Heart left ventricle (tissue), 16 donors: ENCODE data around the gene EXOC2. TPM values are rescaled to one million over a fixed set of nuclear protein-coding genes. Genes with fewer than 3 reads are reported as not detected.

Source experiments
- ATAC-seq, 4 donors: fragments of 200-7000 bp; cut with Tn5 transposase; one replicate each; pipeline ENCODE4 v1.9.1; 2020 to 2022; ENCODE audit warnings: moderate library complexity in 4 of 4, mild to moderate bottlenecking in 3 of 4, moderate number of reproducible peaks in 1 of 4
- DNase-seq, 5 donors: peaks; one replicate each; pipeline ENCODE4 v3.0.0-alpha.2; 2020
- H3K27ac ChIP-seq, 12 donors: fragments of 200-600 bp; sonication (generic) in 4 of 12; one replicate each; pipeline versions ENCODE4 v1.5.0 to v1.8.0; 2016 to 2022; ENCODE audit warnings: mild to moderate bottlenecking in 2 of 12
- H3K27me3 ChIP-seq, 9 donors: fragments of 200-600 bp; sonication (generic) in 2 of 9; one replicate each; pipeline versions ENCODE4 v1.5.1 to v1.8.0; 2016 to 2022; ENCODE audit warnings: mild to moderate bottlenecking in 3 of 9
- H3K36me3 ChIP-seq, 9 donors: fragments of 200-600 bp; sonication (generic) in 2 of 9; one replicate each; pipeline versions ENCODE4 v1.5.0 to v1.8.0; 2018 to 2022; ENCODE audit warnings: mild to moderate bottlenecking in 2 of 9
- H3K4me1 ChIP-seq, 12 donors: fragments of 200-600 bp; sonication (generic) in 4 of 12; one replicate each; pipeline versions ENCODE4 v1.5.0 to v1.8.0; 2016 to 2022; ENCODE audit warnings: mild to moderate bottlenecking in 3 of 12
- H3K4me3 ChIP-seq, 12 donors: fragments of 200-600 bp; sonication (generic) in 4 of 12; one replicate each; pipeline versions ENCODE4 v1.5.0 to v1.8.0; 2017 to 2022; ENCODE audit warnings: mild to moderate bottlenecking in 9 of 12, moderate library complexity in 4 of 12
- H3K9me3 ChIP-seq, 12 donors: fragments of 200-600 bp; sonication (generic) in 4 of 12; one replicate each; pipeline versions ENCODE4 v1.5.0 to v1.8.0; 2016 to 2022; ENCODE audit warnings: mild to moderate bottlenecking in 1 of 12
- POLR2A ChIP-seq, 2 donors: fragments of 450-650 bp; IDR thresholded peaks; one replicate each; pipeline ENCODE4 v1.6.1; 2017; ENCODE audit warnings: antibody characterized with exemption in 2 of 2, mild to moderate bottlenecking in 2 of 2, moderate library complexity in 2 of 2
- WGBS, 4 donors: extraction: QIAGEN DNeasy Blood & Tissue Kit in 2 of 4; methylation state at CpG; one replicate each; pipeline versions ENCODE4 v1.1.5 to v1.1.7; 2013 to 2018; 5-methylcytosine and 5-hydroxymethylcytosine counted together
- intact Hi-C, 10 donors: fragments of 100-400 bp; cut with DNase I; formaldehyde crosslinking; loops; one replicate each; pipeline versions ENCODE4 v1.11.1 to v1.14.2; 2022
- polyA plus RNA-seq, 2 donors: library from polyadenylated mRNA; stranded (reverse); fragments of 200-250 nt; gene quantifications; one replicate each; pipeline ENCODE4 v1.2.3, GENCODE V29; 2013
- total RNA-seq, 9 donors: library from RNA; depleted of rRNA in 2 of 9; stranded (reverse); fragments of >200 nt in 2 of 9; fragmentation: NEBNext Ultra II Directional in 3 of 9; extraction: Animal tissue kit (Norgen Biotek cat#: 25700) in 3 of 9; gene quantifications; one replicate each; pipeline versions ENCODE4 v1.1.0 to v1.2.4, GENCODE V29; 2016 to 2023
- TF ChIP-seq, protein P1 (sequence below), 12 donors: fragments of 200-600 bp; sonication (generic) in 4 of 12; IDR thresholded peaks; one replicate each; pipeline versions ENCODE4 v1.5.0 to v1.8.0; 2018 to 2022; ENCODE audit warnings: antibody characterized with exemption in 12 of 12, mild to moderate bottlenecking in 5 of 12
- donor health status: ischemic (EF 13 %, LVEDD 7.1; RV severe dilation, severe dysfunction).
- donor health status: healthy with polysubstance abuse.
- donor health status: DM: no; HTN: yes; CAD: no.
- donor health status: DM: no; HTN: no; CAD: no.
- donor health status: ischemic (EF 25% LVEDD 6.9; RV normal size, moderate dysfunction).
- donor health status: ischemic (EF 25% LVEDD 5.7; RV mildly dilated, moderate dysfunction).
- donor health status: healthy.
- donor health status: DM: yes; HTN: yes; CAD: no.
- donor health status: ischemic (EF 35%, LVEDD 5.7; RV mildly dilated, moderate dysfunction).
- donor health status: nonischemic (EF 11% LVEDD 7.7; RV severe dilation, severe dysfunction).
- donor health status: DM: yes; HTN: yes; CAD: no.
- donor health status: PGD.
- donor health status: ischemic (EF 29% LVEDD 5.4; RV normal size, mild dysfunction).
- donor health status: nonischemic (EF 23%, LVEDD 6.1; RV moderate dilation, normal function).

EXOC2 gene
- total and polyA plus RNA-seq, 11 donors: 4.4 to 23.0 (median 12.5) TPM

DNA sequence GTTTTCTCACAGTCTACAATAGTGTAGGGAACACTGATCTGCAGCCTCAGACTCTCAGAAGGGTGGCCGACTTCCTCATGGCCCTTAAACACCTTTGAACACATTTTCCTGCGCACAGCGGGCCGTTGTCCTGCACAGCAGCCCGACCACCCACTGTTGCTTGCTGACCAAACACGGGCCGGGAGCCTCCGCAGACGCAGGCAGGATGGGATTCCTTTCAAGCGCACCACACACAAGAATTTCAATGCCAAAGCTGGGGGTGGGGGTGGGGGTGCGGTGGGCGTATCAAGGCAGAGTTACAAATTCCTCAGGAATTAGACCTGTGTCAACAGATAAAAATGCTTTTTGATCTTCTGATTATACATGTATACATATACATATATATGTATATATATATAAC lies 110.6 kb downstream of the EXOC2 start:
- intact Hi-C loops: no loop called here

DNA sequence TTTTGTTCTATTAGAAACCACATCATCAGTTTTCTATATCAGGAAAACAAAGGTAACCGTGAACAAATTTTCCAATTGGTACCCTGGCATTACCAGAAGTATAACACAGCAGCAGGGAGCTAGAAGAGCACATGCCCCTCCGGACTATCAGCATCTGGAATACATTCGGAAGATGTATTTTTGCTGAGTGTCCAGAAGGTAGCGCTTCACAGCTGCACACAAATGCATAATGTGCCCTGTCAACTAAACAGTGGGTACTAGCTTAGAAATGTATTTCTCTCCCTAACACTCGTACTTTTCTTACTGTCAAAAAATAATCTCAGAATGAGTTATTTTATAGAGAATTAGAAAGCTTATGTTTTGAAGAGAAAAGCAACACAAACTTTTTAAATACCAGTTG lies 113.6 kb downstream of the EXOC2 start:
- H3K4me1 ChIP-seq: peaks cover 0 to 14% (median 7%) of the 10 kb centered on the region in 12 donors
- intact Hi-C loops: no loop called here
- TF ChIP-seq POLR2A (IDR thresholded peaks at IDR 0.05): no peak
- TF ChIP-seq, protein P1, sequence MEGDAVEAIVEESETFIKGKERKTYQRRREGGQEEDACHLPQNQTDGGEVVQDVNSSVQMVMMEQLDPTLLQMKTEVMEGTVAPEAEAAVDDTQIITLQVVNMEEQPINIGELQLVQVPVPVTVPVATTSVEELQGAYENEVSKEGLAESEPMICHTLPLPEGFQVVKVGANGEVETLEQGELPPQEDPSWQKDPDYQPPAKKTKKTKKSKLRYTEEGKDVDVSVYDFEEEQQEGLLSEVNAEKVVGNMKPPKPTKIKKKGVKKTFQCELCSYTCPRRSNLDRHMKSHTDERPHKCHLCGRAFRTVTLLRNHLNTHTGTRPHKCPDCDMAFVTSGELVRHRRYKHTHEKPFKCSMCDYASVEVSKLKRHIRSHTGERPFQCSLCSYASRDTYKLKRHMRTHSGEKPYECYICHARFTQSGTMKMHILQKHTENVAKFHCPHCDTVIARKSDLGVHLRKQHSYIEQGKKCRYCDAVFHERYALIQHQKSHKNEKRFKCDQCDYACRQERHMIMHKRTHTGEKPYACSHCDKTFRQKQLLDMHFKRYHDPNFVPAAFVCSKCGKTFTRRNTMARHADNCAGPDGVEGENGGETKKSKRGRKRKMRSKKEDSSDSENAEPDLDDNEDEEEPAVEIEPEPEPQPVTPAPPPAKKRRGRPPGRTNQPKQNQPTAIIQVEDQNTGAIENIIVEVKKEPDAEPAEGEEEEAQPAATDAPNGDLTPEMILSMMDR (IDR thresholded peaks at IDR 0.05): no peak
- 91 to 96% (median 95%) methylated on average over 5 of the region's 5 CpGs for WGBS, 4 donors
- DNase-seq: no peak
- no peak overlapping the region for H3K4me3 ChIP-seq
- no peak for ATAC-seq
- peaks cover 0 to 19% (median 8%) of the 10 kb centered on the region in 9 donors for H3K36me3 ChIP-seq
- no peaks in the 10 kb centered on the region for H3K9me3 ChIP-seq
- no peak overlapping the region for H3K27ac ChIP-seq
- H3K27me3 ChIP-seq: no peaks in the 10 kb centered on the region

More for the DNA sequence above, 110.6 kb downstream of the EXOC2 start:
- no peak overlapping the region for H3K4me3 ChIP-seq
- ATAC-seq (no peak), DNase-seq (no peak)
- peaks cover 0 to 15% (median 7%) of the 10 kb centered on the region in 12 donors for H3K4me1 ChIP-seq
- H3K9me3 ChIP-seq: no peaks in the 10 kb centered on the region
- TF ChIP-seq, protein P1 (IDR thresholded peaks at IDR 0.05): no peak
- no peak for TF ChIP-seq POLR2A (IDR thresholded peaks at IDR 0.05)
- no peaks in the 10 kb centered on the region for H3K27me3 ChIP-seq
- no peaks in the 10 kb centered on the region for H3K36me3 ChIP-seq
- peak overlapping the region in 1 of 12 donors; percentile 44 for H3K27ac ChIP-seq
- 80 to 90% (median 82%) methylated on average over 12 of the region's 12 CpGs for WGBS, 4 donors

DNA sequence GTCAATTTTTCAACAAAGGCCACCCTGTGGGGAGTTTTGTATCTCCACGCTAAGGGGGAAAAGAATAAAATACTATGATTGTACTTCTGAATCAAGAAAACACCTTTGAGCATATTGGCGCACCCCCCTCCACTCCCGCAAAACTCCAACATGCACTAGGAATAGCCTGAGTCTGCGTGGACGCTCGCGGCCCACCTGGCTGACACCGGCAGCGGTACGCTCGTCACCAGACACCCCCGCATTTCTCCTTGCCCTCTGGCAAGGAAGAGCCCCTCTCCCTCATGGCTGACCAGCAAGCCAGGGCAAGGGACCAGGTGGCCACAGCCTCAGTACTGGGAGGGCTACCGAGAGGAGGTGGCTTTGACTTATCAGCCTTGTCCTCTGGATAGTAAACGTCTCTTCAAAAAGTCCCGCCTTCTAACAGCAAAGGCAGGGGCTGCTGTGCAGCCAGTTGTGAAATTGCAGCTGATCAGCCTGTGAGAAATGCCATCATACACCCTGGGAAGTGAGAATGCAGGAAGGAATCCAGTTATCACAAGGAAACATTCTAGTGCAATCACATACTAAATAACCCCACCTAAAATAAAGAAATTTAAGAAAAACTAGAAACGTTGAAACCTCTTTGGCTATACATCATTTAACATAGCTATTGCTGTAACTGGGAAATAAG lies 120.2 kb downstream of the EXOC2 start:
- H3K4me3 ChIP-seq: no peak overlapping the region
- H3K4me1 ChIP-seq: no peaks in the 10 kb centered on the region
- no peaks in the 10 kb centered on the region for H3K9me3 ChIP-seq
- H3K27me3 ChIP-seq: no peaks in the 10 kb centered on the region
- H3K36me3 ChIP-seq: peaks cover under 1 to 60% (median 25%) of the 10 kb centered on the region in 9 donors
- 83 to 92% (median 87%) methylated on average over 14 to 16 of the region's 16 CpGs for WGBS, 4 donors
- no peak overlapping the region for H3K27ac ChIP-seq
- no peak for TF ChIP-seq POLR2A (IDR thresholded peaks at IDR 0.05)
- TF ChIP-seq, protein P1 (IDR thresholded peaks at IDR 0.05): no peak
- intact Hi-C loops: no loop called here
- ATAC-seq (no peak), DNase-seq (no peak)

DNA sequence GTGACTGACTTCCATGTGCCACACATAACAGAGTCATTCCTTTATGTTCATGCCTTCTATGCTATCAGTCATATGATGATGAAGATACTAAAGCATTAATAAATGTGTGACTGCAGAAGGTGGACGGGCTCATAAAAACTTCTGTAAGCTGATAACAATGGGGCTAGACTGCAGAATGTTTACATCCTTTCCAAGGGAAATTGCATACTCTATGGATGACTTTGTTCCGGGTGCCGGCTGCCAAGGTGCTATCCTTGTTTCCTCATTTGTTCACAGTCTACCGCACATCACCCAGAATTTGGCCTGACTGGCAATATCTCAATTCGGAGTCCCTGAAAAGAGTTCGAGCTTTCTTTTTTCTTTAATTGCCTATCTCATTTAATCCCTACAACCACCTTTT lies 121.0 kb downstream of the EXOC2 start:
- Histone ChIP-seq H3K27me3 (no peaks in the 10 kb centered on the region), H3K9me3 (no peaks in the 10 kb centered on the region), H3K4me3 (no peak overlapping the region), H3K27ac (no peak overlapping the region), H3K4me1 (no peaks in the 10 kb centered on the region), H3K36me3 (peaks cover 2 to 65% (median 29%) of the 10 kb centered on the region in 9 donors)
- WGBS, 4 donors: 95 to 97% (median 96%) methylated on average over 6 of the region's 6 CpGs
- ATAC-seq: no peak
- intact Hi-C loops: no loop called here
- no peak for DNase-seq
- TF ChIP-seq, protein P1 (IDR thresholded peaks at IDR 0.05): no peak
- TF ChIP-seq POLR2A (IDR thresholded peaks at IDR 0.05): no peak
